ENCODE data around the gene VDR.

The VDR gene

DNA sequence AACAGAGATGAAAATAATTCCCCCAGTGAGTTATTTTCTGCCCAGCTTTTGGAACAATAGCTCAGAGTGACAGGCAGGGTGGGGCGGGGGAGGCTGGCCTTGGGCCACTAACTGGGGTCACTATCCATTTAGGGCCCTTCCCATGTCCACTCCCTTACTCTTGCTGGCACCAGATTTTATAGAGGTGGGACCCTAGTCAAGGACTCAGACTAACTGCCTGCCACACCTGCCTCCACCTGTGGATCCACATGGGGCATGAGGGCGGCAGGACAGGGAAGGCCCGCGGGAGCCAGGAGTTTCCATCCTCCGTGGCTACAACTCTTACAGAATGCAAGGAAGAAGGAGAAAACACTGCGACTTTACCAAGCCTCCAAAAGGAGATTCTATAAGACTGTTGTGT, 10.1 kb downstream of the VDR start:
- DNase-seq (ENCODE audit: low read depth in 1 of 2, low spot score in 1 of 2): no peak

DNA sequence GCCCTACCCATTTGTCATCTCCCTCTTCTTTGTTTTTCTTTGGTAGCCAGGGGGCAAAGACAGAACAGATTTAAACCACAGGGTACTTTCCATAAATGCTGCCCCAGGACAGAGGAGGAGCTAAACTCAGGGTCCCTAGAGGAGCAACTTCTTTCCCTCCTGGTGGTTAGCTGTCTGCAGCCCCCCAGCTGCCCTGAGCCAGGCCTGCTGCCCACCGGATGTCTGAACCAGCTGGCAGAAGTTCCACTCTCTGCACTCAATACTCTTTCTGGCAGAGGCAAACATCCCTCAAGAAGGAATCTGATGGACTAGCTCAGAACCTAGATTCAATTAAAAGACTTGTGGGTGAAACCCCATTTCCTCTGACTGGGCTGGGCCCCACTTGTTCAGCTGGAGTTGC, 10.7 kb downstream of the VDR start:
- no peak for DNase-seq (ENCODE audit: low read depth in 1 of 2, low spot score in 1 of 2)

DNA sequence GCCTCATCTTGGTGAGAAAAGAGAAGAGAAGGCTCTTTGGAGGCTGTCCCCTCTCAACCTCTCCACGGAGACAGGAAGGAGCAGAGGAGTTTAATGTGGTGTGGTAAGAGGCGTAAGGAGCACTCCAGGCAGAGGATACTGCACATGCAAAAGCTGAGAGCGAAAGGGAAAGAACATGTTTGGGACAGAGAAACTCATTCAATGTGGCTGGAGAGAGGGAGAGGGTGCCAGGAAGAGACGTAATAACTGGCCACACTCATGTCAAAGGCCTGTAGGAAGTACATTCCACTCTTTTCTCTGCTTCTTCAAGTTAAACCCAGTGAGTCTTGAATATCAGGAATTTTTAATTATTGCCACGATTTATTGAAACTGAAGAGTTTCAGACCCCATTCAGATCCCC, 12.0 kb downstream of the VDR start:
- DNase-seq (ENCODE audit: low read depth in 1 of 2, low spot score in 1 of 2): no peak

DNA sequence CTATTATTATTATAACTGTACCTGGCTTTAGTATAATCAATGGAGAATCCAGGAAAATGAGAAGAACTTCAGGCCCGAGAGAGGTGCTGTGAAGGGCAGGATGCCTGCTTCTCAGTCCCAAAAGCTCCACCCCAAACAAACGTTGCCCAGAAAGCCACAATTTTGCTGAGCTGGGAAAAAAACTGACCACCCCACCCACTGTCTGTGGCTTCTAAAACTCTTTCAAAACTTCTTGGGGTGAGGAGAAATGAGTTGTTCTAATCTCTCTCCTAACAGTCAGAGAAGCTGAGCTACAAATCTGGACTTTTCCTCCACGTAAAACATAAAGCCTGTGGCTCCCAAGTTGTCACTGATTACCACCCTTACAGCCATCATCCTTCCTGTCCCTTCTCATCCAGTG, 13.4 kb downstream of the VDR start:
- no peak for DNase-seq (ENCODE audit: low read depth in 1 of 2, low spot score in 1 of 2)

DNA sequence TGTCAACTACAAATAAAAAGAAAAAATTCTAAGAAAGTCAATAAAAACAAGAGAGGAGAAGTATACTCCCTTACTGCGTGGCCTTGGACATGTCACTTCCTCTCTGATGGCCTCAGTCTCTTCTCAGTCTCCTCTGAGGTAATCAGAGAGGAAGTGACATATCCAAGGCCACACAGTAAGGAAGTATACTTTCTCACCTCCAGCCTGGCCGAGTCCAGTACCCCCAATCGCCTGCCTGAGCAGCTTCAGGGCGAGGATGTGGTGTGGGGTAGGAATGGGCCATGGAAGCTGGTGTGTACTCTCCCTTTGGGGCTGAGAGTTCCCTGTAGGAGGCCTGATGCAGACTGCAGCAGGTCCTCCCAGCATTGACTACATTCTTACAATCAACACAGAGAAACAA, 15.8 kb downstream of the VDR start:
- DNase-seq (ENCODE audit: low read depth in 1 of 2, low spot score in 1 of 2): no peak

DNA sequence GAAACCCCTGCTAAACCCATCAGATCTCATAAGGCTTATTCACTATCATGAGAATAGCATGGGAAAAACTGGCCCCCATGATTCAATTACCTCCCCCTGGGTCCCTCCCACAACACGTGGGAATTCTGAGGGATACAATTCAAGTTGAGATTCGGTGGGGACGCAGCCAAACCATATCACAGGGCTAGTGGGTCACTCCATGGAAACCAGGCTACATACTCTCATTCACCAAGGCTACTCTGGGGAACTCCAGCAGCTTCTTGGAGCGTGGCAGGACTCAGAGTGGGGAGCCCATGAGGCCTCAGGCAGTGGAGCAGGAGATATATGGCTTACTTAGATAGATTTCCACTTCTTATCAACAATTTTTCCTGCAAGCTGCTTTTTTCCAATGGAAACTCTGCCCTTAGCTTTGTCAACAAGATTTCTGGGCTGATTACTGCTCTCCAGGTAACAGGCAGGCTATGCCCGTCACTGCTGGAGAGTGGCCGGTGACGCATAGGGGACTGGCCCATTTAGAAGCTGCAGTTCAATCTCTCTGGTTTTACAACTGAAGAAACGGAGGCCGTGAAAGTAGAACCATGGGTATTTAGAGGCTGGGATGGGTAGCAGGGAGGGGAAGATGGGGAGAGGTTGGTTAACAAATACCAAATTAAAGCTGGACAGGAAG, 16.5 kb downstream of the VDR start:
- no peak for DNase-seq (ENCODE audit: low read depth in 1 of 2, low spot score in 1 of 2)

DNA sequence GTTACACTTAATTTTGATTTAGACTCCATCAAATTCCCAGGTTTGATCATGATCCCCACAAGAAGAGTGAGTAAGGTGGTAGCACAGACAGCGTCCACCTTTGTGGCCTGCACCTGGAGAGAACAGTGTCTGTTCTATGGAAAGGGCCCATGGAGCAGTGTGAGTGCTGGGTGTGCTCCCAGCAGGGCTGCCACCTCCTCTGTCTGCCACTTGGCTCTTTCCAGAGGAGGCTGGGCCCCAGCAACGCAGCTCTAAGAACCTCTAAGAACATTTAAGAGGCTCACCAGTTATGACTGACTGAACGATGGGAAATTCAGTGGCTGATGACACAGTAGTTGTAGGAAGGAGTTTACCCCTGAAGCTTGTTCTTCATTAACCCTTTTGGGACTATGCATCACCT, 17.3 kb downstream of the VDR start:
- DNase-seq (ENCODE audit: low read depth in 1 of 2, low spot score in 1 of 2): no peak

DNA sequence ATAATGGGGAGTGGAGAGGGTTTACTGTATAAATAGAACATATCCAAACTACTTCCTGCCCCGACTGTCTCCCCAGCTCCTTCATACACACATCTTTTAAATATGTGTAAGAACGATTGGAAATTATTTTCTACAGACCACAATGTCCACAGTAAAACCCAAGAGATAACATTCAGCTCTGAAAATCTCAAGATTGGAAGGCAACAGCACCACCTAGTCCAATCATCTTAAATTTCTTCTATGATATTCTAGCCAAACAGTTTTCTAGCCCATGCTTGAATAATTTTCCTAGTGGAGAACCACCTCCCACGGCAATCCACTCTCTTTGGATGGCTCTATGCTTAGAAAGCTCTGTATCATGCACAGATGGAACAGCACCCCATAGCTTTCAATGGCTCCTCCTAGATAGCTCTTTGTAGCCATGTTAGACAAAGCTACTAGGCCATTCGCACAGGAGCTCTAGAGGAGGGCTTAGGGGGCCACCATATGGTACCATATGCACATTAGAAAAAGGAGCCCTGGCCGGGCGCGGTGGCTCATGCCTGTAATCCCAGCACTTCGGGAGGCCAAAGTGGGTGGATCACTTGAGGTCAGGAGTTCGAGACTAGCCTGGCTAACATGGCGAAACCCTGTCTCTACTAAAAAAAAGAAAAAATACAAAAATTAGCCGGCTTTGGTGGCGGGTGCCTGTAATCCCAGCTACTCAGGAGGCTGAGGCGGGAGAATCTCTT, 18.1 kb downstream of the VDR start:
- no peak for DNase-seq (ENCODE audit: low read depth in 1 of 2, low spot score in 1 of 2)

DNA sequence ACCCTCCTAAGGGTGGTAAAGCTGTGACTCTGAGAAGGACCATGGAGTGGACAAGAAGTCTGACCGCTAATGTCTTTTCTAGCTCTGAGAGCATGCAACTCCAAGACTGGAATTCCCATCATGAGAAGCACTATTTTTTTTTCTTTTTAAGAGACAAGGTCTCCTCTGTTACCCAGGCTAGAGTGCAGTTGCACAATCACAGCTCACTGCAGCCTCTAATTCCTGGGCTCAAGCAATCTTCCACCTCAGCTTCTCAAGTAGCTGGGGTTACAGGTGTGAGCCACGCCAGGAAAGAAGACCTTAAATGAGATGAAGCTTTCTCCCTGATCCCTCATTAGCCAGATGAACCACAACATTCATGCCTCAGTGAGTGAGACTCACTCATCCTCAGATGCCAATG, 19.2 kb downstream of the VDR start:
- DNase-seq (ENCODE audit: low read depth in 1 of 2, low spot score in 1 of 2): no peak

DNA sequence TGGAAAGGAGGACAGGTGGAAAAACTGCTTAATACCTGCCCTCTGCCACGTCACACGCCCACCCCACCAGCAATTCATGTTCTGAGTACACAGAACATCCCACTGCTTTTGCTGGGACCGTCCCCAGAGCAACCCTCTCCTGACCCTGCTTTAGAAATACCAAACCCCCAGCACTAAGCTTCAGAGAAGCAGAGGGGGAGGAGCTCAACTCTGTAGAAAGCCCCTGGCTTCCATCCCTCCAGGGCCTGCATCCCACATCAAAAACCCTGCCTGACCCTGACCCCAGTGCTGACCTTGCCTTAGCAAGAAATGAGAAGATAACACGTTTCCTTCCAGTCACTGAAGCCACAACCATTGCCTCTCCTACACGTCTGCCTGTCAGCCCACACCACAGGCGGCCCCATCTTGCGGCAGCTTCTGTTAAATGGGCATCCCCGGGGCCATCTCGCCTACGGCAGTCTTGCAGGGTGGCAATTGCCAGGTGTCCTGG, 19.7 kb downstream of the VDR start:
- peak in 1 of 2 donors; percentile 45 for DNase-seq (ENCODE audit: low read depth in 1 of 2, low spot score in 1 of 2)

DNA sequence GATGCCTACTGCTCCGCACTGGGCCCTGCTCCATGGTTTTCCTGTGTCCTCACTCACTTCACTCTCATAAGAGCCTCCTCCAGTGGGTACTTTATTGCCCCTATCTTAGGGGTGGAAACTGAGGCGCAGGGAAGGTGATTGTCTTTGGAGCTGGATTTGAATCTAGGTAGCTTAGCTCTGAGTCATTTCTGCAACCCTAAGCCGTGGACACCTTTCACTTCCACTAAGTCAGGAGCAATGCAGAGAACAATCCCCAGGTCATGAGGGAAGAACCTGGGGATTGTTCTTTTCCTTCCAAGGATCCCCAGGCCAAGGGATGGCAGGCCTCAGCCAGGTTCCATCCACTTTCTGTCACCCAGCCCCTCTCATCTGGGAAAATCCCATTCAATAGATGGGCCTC, 20.3 kb downstream of the VDR start:
- DNase-seq (ENCODE audit: low read depth in 1 of 2, low spot score in 1 of 2): no peak

DNA sequence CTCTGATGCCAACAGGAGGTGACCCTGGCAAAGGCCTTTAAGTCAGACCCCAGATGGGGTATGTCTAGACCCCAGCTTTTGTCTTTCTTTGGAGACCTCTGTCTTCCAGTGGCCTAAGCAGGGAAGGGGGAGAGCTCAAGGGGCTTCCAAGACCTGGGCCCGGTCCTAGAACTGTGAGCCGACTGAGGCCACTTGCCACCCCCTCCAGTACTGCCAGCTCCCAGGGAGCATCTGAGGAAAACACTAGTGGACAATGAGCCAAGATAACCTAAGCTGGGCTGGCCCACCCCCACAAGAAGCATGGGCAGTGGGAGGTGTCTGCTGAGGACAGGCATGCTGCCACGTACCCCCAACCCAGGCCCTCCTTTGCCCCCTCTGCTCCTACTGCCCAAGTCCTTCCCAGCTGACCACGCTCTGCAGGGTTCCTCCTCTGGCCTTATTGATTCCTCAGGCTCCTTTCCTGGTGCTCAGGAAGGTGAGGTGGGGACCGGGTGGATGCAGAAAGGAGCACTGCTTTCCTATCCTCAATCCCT, 21.1 kb downstream of the VDR start:
- DNase-seq (ENCODE audit: low read depth in 1 of 2, low spot score in 1 of 2): no peak

DNA sequence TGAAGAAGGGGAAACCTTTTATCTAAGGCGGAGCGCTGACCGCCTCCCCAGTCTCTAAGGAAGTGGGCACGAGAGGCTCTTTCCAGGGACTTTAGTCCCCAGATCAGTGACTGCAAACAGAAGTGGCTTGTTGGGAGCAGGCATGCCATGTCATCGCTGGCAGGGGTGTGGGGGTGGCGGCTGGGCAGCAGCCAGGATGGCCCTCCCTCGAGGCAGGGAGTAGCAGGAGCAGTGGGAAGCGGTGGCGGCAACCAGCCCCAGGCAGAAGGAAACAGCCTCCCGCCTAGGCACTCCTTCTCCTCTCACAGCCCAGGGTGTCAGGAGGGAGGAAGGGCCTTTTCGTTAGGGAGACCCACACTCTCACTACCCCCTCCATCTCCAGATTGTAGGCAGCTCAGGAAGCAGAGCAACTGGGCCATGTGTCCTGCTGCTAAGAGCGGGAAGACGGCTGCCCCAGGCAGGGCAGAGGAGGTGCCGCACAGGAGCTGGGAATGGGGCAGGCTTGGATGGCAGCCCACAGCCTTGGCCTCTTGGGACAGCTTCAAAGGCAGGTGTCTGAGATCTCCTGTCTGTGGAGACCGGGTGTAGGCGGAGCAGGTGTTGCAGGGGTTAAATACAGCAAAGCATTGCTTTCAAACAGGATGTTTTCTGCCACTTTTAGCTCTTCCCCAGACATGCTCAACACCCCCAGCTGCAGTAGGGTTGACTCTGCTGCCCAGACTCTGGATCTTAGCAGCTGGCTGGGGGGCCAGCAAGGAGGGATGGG, 21.8 kb downstream of the VDR start:
- no peak for DNase-seq (ENCODE audit: low read depth in 1 of 2, low spot score in 1 of 2)

DNA sequence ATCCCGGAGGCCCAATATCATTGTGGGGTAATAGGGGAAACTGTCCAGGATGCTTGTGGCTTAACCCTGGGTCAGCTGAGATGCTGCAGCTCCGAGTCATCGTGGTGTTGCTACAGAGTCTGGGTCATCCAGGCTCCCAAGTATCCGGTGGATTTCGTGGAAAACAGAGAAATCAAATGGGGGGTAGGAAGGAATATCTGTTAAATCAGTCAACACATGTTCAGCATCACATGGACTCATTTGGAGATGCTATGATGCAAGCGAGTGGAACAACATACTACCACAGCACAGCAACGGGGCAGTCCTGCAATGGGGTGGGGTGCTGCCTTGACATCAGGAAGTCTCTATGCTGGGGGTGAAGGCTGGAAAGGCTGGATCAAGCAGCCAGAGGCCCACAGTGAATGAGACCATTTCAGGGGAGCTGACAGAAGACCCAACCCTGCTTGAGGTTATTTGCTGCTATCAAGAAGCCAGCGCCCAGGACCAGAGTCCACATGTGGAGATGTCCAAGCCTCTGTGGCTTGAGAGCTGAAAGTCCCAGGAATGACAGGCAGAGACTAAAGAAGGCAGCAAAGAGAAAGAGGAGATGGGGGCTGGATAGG, 22.9 kb downstream of the VDR start:
- no peak for DNase-seq (ENCODE audit: low read depth in 1 of 2, low spot score in 1 of 2)

DNA sequence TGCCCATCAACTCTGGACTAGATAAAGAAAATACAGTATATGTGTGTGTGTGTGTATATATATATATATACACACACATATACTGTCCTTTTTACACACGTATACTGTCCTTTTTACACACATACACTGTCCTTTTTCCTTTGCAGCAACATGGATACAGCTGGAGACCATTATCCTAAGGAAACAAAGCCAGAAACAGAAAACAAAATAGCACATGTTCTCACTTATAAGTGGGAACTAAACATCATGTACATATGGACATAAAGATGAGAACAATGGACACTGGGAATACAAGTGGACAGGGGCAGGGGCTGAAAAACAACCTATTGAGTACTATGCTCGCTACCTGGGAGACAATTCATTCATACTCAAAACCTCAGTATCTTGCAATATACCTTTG, 23.7 kb downstream of the VDR start:
- DNase-seq (ENCODE audit: low read depth in 1 of 2, low spot score in 1 of 2): no peak

DNA sequence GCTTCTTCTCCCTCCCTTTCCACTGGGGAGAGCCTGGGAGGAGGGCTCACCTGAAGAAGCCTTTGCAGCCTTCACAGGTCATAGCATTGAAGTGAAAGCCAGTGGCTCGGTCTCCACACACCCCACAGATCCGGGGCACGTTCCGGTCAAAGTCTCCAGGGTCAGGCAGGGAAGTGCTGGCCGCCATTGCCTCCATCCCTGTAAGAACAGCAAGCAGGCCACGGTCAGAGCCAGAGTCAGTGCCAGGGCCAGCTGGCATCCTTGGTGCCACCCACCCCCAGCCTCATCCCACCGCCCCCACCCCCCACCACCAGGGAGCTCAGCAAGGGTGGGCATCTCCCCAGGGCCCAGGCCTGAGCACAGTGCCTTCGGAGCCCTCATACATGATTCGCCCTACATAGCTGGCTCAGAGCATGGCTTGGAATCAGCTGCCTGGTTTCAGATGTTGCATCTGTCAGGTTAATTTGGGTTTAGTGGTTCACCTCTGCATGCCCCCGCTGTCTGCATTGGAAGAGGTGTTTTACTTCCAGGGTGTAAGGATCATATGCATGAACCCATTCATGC, 25.8 kb downstream of the VDR start:
- no peak for DNase-seq (ENCODE audit: low read depth in 1 of 2, low spot score in 1 of 2)

DNA sequence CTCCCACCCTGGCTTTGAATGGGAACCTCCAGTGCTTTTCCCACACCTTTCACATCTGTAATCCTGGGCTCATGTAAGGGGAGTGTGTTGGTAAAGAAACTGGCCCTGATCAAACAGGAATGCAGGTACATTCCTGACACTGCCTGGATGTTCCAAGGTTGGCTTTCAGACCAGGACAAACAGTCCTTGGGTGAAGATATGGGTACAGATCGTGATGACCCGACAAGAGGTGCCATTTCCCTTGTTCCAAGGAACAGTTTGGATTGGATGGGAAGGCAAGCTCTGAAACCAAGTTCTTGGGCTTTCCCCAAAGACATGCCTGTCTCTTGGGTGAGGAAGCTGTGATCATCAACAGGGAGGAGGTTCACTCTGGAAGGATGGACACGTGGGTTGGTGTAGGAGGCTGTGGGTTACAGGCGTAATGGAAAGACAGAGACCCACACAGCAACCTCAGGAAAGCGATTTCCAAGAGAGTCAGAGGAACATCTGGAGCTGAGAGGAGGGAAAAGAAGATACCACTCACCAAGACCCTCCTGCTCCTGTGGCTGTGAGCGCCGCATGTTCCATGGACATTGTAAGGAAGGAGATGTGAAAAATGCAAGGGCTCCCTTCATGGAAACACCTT, 26.4 kb downstream of the VDR start:
- DNase-seq (ENCODE audit: low read depth in 1 of 2, low spot score in 1 of 2): no peak

DNA sequence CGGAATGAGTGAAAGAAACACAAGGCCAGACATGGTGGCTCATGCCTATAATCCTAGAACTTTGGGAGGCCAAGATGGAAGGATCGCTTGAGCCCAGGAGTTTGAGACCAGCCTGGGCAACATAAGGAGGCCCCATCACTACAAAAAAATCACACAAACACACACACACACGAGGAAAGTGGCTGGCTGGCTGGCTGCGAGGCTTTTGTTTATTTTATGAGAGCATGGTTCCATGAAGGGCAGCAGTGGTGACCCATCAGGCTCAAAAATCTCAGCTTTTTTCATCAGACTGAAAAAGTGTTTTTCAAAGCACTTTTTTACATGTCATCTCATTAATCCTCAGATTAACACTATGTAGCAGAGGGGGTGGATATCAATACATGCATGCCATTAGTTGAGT, 27.7 kb downstream of the VDR start:
- no peak for DNase-seq (ENCODE audit: low read depth in 1 of 2, low spot score in 1 of 2)

DNA sequence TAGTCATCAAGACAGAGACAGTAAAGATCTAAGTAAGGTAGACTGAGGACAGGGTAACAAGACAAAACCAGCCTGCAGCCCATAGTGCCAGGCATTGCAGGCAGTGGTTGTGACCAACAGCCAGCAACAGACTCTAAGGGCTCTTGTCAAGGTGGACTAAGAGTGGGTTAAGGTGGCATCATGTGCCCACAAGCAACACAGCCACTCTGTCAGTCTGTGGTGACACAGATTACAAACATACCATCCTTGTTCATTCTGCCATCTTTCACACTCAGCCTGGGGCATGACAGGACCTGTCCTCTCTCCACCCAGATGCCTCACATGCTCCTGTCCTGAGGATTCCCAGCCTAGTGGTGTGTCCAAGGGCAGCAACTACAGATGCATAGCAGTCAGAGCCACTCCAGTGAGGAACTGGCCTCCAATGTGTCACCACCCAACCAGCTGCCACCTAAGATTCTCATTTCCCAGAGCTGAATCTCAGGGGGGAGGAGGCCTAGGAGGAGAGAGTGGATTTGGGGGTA, 28.3 kb downstream of the VDR start:
- DNase-seq (ENCODE audit: low read depth in 1 of 2, low spot score in 1 of 2): no peak

DNA sequence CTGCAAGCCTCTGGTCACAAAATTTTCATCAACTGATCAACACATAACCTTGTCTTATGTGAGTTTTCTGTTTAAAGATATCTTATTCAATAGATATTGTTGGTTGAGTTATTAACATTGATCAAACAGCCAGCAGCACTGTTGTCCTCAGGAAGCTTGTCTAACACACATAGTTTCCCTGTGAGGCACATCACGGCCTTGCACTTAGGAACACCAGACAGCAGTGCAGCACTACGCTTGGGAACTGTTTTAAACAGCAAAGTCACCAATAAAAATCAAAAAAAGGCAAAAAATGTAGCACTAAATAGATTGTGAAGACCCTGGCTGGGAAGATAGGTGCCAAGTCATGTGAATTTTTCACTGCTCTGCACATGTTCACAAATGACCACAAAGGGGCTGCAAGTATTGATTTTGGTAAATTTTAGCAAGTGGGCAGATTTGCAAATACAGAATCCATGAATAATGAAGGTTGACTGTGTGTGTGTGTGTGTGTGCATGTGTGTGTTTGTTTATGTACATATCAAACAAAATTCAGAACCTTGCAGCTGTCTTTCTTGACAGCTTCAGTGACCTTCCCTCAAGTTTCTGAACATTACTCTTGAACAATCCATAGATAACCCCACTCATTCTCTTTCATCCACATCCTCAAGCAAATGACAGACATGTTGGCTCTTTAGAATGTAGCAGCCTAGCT, 28.9 kb downstream of the VDR start:
- DNase-seq (ENCODE audit: low read depth in 1 of 2, low spot score in 1 of 2): no peak

Data from activated T-helper 1 cell treated with anti-CD3 and anti-CD28 coated beads, Interleukin-2, amount 50 U/mL, for 16 hours (primary cell).